Measurements from ENCODE around the gene RAB10. TPM values are rescaled to one million over a fixed set of nuclear protein-coding genes. Genes with fewer than 3 reads are reported as not detected.

The RAB10 gene
- total and polyA plus RNA-seq, 8 donors, result 16.5 to 62.9 (median 37.8) TPM

DNA sequence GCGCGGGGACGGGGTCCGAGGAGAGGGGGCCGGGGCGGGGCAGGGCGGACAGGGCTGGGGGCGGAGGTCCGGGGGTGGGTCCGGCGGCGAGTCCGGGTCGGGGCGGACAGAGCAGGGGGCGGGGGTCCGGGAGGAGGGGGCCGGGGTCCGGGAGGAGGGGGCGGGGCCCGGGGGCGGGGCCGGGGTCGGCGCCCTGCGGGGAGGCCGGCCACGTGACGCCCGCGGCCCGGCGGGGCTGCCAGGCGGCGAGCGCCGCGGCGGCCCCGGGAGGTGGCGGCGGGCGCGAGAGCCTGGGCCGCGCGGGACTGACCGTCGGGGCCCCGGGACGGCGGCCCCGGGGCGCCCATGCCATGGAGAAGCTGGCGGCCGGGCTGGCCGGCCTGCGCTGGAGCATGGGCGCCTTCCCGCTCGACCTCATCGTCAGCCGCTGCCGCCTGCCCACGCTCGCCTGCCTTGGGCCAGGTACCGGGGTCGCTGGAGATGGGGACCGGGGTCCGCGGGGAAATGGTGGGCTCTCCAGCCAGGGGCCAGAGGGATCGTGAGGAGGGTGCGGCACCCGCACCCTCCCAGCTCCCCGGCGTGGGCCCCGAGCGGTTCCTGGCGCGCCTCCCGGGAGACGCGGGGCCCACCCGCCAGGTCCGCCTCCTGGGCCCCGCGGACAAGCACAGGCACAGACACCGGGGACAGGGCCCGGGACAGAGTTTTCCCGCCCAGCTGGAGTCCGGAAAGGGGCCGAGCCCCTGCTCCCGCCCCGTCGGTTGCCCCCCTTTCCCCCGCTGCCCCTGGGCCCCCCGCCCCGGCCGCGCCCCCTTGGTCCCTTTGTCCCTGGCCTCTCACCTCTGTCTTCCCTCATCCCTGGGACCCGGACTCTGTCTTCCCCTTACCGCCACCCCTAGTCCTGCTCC lies 139.2 kb downstream of the RAB10 start, which contains the start of gene GAREM2:
Gene GAREM2 (plus strand): TSS at position 218 of the 905 bp plus-strand sequence. CDS start 133 bp downstream, at position 351.
- Histone ChIP-seq H3K4me3 (peak within 1 kb of the TSS in 3 of 4 donors; percentile 12 to 50 (median 36)), H3K36me3 (no peaks in the 10 kb centered on the region), H3K4me1 (peaks cover 0 to 6% (median 4%) of the 10 kb centered on the region in 3 donors), H3K27ac (no peak within 1 kb of the TSS), H3K9me3 (no peaks in the 10 kb centered on the region), H3K27me3 (no peaks in the 10 kb centered on the region)
- FAIRE-seq, result no peak
- intact Hi-C loops (cut with DNase I), result no loop called here
- 2% methylated on average over 32 to 92 of the region's 102 CpGs for WGBS, 2 donors
- no peak for DNase-seq
- peak; percentile 17 to 59 (median 50) for ATAC-seq
- TF ChIP-seq, protein P1, sequence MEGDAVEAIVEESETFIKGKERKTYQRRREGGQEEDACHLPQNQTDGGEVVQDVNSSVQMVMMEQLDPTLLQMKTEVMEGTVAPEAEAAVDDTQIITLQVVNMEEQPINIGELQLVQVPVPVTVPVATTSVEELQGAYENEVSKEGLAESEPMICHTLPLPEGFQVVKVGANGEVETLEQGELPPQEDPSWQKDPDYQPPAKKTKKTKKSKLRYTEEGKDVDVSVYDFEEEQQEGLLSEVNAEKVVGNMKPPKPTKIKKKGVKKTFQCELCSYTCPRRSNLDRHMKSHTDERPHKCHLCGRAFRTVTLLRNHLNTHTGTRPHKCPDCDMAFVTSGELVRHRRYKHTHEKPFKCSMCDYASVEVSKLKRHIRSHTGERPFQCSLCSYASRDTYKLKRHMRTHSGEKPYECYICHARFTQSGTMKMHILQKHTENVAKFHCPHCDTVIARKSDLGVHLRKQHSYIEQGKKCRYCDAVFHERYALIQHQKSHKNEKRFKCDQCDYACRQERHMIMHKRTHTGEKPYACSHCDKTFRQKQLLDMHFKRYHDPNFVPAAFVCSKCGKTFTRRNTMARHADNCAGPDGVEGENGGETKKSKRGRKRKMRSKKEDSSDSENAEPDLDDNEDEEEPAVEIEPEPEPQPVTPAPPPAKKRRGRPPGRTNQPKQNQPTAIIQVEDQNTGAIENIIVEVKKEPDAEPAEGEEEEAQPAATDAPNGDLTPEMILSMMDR (IDR thresholded peaks at IDR 0.05), result no peak

DNA sequence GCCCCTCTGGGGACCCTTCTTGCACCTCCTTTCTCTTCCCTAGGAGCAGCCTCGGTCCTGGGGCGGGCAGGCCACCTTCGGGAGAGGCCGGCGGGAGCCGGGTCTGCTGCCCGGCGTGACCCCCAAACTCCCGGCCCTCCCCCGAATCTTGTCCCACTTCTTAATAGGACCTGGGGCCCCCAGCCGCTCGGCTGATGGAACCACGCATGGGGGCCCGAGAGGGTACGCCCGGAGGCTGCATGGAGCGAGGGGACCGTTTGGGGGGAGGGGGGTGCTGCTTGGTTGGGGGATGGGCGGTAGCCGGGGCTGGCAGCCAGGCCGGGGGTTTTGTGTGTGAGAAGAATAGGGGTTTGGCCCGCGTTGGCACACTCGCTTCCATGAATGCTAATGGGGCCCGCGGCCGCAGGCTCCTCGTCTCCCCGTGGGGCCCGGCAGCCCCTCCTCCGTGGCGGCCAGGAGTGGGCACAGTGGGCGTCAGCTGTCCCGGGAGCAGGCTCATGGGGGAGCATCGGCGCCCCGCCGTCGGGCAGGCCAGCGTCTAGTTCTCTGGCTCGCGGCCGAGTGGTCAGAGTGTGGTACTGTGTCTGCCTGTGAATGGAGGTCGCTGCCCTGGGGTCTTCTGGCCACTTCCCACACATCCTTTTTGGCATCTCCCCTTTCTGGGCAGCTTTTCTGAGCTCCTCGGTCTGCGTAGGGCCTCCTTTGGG lies 140.0 kb downstream of the RAB10 start:
- H3K27ac ChIP-seq, result no peak overlapping the region
- H3K4me3 ChIP-seq, result peak overlapping the region in 1 of 4 donors; percentile 50
- TF ChIP-seq, protein P1 (IDR thresholded peaks at IDR 0.05), result no peak
- H3K36me3 ChIP-seq, result no peaks in the 10 kb centered on the region
- no peak for ATAC-seq
- intact Hi-C loops (cut with DNase I), result no loop called here
- H3K27me3 ChIP-seq, result no peaks in the 10 kb centered on the region
- no peaks in the 10 kb centered on the region for H3K9me3 ChIP-seq
- H3K4me1 ChIP-seq, result peaks cover 0 to 6% (median 4%) of the 10 kb centered on the region in 3 donors
- no peak for FAIRE-seq
- WGBS, 2 donors, result 32 to 33% methylated on average over 45 to 46 of the region's 46 CpGs
- DNase-seq, result no peak

DNA sequence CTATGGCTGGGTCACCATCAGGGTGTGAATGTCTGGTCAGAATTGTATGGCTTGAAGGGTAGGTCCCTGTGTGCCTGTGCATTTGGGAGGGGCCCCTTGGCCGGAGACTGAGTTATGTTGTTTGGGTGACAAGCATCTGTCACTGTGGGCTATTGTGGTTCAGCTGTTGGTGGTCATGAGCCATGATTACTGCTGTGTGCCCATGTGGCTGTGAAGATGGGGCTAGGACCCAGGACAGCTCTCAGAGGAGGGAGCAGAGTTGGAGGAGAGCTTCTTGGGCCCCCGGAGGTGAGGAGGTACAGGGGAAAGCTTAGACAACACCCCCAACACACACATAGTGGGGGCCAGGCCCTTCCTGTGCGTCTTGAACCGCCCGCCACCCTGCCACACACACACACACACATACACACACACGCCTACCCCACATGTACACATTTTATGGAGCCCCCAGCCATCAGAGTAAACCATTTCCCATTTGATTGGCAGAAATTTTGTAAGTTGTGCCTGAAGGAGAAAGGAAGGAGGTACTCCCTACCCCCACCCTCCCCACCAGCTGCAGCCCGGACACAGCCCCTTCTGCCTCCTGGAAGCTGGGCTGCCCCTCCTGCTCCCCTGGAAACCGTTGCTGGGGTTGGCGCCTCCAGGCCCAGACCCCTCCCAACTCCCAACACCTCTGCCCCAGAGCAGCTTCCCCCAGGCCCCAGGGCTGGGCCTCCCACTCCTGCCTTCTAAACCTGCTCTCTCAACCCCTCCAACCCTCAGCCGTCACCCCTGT lies 141.0 kb downstream of the RAB10 start:
- 75 to 80% methylated on average over 10 of the region's 10 CpGs for WGBS, 2 donors
- peaks cover 0 to 9% (median 4%) of the 10 kb centered on the region in 3 donors for H3K4me1 ChIP-seq
- H3K27me3 ChIP-seq, result no peaks in the 10 kb centered on the region
- TF ChIP-seq, protein P1 (IDR thresholded peaks at IDR 0.05), result no peak
- H3K9me3 ChIP-seq, result no peaks in the 10 kb centered on the region
- intact Hi-C loops (cut with DNase I), result no loop called here
- no peak overlapping the region for H3K27ac ChIP-seq
- no peaks in the 10 kb centered on the region for H3K36me3 ChIP-seq
- no peak for FAIRE-seq
- H3K4me3 ChIP-seq, result no peak overlapping the region
- peak in 1 of 6 donors; percentile 57 for DNase-seq
- no peak for ATAC-seq

DNA sequence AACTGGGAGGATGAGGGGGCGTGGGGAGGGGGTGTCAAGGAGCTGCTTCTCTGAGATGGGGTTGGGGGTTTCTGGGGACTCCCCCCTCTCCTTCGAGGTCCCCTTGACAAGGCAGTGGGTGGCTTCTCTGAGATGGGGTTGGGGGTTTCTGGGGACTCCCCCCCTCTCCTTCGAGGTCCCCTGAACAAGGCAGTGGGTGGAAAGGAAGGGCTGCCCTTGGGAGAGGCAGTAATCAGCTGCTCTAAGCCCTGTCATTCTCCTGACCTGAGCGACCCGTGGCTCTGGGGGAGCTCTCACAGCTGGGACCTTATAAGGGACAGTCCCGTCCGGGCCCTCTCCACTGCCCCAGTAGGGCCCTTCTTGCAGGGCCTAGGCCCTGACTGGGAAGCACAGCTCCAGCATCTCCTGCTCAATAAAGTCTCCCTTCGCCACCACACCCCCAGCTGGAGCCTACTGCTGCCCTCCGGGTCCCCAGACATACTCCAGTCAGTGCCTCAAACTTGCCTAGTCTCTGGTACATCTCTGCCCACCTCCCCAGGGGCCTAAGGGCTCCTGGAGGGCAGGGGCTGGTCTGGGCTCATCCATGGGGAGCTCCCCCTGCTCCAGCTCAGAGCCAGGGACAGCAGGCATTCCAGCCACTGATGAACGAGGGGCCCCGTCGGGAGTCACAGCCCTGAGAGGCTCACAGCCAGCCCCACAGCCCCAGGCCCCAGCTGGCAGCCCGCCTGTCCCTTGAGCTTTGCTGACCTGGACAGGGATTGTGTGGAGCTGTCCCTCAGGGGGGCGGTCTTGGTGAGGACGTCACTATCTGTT lies 141.8 kb downstream of the RAB10 start:
- no peaks in the 10 kb centered on the region for H3K36me3 ChIP-seq
- no peak for FAIRE-seq
- H3K9me3 ChIP-seq, result no peaks in the 10 kb centered on the region
- 67 to 70% methylated on average over 11 to 15 of the region's 15 CpGs for WGBS, 2 donors
- peaks cover 0 to 9% (median 4%) of the 10 kb centered on the region in 3 donors for H3K4me1 ChIP-seq
- H3K27me3 ChIP-seq, result no peaks in the 10 kb centered on the region
- intact Hi-C loops (cut with DNase I), result no loop called here
- no peak overlapping the region for H3K27ac ChIP-seq
- TF ChIP-seq, protein P1 (IDR thresholded peaks at IDR 0.05), result no peak
- no peak for ATAC-seq
- DNase-seq, result peak in 1 of 6 donors; percentile 60
- no peak overlapping the region for H3K4me3 ChIP-seq
